Lung microvascular endothelial cell (primary cell): Measurements from ENCODE around the gene NSL1. TPM values are rescaled to one million over a fixed set of nuclear protein-coding genes. Genes with fewer than 3 reads are reported as not detected.
A peak's percentile ranks its signal among the peaks of the same experiment; 100 is the strongest.
"Not testable (repeated sequence)": the region's sequence is repeated elsewhere in the genome, so short reads cannot be mapped to it uniquely, and the experiment has no call there.

Experiments
- DNase-seq, 2 donors: peaks; one replicate each; pipeline versions ENCODE4 v3.0.0 to v3.0.0-alpha.2; 2010; ENCODE audit warnings: low read depth in 2 of 2
- total RNA-seq: library from RNA; depleted of rRNA; stranded (reverse); fragments of >200 nt; gene quantifications from 2 replicates; pipeline ENCODE4 v1.2.1, GENCODE V29; 2014

Gene NSL1
- total RNA-seq, 1 donor from 2014 or later, result 21.8 TPM

DNA sequence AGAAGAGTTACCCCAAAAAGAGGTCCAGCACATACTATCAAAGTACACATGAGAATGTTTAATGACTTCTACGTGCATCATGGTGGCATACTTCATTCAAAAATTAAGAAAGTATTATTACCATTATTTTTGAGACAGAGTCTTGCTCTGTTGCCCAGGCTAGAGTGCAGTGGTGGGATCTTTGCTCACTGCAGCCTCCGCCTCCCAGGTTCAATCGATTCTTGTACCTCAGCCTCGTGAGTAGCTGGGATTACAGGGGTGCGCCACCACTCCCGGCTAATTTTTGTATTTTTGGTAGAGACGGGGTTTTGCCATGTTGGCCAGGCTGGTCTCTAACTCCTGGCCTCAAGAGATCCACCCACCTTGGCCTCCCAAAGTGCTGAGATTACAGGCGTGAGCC lies 79.6 kb downstream of the NSL1 start:
- DNase-seq, result not testable (repeated sequence)

DNA sequence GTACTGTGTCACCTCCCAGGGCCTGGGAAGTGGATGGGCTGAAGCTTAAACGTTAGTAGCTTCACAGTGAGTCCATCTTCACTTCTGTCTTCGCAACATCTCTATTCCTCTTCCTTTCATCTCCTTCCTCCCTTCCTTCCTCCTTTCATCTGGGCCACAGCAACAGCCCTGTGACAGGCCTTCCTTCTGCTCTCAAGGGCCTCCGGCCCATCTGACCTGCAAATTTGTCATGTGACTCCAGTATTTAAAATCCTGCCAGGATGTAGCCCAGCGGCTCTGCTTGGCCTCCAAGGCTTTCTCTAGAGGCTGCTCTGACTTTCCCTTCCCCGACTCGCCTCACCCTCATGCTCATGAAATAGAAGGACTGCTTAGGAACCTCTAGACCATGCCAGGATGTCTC lies 81.0 kb downstream of the NSL1 start:
- no peak for DNase-seq

DNA sequence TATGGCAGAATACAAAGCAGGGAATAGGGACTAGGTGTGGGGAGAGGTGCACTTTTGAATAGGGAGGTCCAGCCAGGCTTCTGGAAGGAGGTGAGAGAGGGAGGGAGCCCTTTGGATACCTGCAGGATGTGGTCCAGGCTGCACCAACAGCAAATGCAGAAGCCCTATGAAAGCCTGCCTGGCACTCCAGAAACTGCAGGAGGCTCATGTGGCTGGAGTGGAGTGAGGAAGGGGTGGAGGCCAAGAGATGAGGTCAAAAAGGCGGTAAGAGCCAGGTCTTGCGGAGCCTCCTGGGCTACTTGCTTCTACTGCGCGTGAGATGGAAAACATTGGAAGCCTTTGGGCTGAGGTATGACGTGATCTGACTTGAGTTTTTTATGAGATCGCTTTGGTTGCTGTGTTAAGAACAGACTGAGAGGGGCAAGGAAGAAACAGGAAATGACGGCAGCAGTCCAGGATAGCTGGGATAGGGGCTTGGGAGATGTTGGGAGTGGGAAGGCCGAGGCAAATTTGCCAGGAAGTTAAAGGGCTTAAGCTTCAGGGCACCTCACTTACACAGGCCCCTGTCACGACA lies 87.5 kb downstream of the NSL1 start:
- DNase-seq, result no peak

DNA sequence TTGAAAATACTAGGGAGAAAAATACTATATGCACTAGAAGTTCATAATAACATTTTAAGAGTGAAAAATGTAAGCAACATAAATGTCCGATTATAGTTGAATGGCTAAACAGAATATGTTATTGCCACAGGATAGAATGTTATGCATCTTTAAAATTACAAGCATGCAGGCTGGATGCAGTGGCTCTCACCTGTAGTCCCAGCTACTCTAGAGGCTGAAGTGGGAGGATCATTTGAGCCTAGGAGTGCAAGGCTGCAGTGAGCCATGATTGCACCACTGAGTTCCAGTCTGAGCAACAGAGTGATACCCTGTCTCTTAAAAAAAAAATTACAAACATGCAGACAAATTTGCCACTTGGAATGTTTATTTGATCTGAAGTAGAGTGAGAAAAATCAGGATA lies 88.9 kb downstream of the NSL1 start:
- no peak for DNase-seq

DNA sequence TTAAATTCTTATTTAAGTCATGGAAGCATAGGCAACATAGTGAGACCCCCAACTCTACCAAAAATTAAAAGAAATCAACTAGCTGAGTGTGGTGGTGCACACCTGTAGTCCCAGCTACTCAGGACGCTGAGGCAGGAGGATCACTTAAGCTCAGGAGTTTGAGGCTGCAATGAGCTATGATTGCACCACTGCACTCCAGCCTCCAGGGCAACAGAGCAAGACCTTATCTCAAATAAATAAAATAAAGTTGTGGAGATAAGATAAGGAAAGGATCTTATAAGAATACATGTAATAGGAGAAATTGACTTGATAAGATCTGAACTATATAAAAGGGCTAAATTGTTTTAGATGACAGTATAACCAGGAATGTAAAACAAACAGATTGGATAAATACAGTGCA lies 89.7 kb downstream of the NSL1 start:
- DNase-seq, result no peak

DNA sequence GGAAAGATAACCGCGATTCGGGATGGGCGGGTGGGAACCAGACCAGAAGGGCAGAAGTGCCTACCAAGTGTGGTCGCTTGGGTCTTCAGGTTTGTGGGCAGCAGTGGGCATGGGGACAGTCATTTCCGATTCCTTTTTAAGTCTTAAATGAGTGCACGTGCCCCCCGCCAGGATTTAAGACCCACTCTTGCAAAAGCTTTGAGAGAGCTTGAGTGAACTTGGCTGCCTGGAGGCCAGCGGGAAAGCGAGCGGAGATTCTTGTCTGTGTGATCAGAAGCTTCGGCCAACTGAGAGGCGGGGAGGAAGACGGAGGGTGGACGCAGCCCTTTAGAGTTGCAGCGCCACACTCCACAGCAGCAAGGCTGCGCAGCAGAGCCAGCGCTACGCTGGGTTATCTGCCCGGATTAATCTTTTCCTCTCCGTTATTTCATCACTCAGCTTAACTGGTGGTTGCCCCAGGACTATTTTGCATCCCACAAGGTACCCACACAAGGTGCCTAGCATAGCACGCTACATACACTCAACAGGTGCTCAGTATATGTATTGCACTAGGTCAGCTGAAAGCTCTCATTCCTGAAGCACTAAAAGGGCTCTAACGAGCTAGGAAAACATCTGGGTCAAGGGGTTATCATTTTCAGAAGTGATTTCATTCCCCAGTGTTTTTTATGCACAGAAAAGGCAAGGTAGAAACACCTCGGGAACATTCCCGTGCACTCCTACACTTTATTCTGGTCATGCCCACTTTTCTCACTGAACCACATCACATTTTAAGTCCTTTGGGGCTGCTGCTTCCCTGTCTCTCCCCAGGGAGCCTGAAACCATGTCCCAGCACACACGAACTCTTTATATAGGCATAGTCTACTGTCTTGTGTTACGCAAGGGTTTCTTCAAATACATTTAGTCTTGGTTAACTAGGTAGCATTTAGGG lies 90.4 kb downstream of the NSL1 start:
- peak; percentile 33 to 69 for DNase-seq

DNA sequence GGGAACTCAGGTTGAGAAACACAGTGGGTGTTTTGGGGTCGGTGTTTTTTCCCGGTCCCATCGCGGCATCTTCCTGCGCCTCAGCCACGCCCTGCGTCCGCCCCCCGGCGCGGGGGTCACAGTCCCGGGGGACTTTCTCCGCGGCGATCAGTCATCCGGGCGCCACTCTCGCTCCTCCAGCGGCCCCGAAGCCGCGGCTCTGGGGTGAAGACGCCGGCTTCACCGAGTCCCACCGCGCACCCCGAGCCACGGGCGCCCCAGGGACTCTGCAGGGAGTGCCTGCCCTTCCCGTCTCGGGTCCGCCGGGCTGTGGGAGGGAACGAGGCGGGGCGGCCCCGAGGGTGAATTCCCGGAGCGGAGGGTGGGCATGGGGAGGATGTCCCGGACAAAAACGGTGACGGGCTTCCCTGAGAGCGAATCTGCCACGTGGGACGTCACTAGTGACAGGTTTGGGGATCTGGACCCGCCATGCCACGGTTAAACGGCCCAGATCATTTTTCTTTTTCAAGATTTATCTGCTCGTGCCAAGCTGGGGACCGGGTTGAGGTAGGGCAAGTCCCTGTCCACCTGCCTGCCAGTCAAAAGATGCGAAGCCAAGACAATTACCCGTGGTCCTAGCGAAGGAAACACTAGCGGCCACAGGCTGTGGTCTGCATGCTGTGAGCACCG lies 91.2 kb downstream of the NSL1 start:
- peak; percentile 22 to 59 for DNase-seq

DNA sequence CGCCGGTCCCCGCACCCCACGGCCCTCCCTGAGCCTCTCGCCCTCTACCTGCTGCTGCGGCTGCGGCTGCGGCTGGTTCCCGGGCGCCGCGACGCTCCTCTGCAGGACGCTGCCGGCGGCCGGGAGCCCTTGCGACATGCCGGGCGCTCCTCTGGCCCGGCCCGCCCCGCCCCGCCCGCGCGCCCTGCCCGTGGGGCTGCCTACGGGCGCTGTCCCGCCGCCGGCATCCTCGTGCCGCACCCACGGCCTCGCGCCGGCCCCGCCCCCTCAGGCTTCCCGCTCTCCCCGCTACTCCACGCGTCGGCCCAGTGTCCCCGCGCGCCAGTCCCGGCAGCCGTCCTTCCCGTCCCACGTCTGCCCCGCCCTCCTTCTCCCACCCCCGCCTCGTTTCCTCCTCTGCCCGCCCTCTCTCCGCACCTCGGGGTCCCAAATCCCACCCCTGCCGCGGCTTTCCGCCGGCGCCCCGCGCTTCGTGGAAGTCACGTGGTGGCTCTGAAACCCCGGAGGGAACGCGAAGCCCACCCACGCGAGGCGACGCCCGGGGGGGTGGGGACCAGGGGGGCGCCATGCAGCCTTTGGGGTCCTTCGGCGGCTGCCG lies 91.9 kb downstream of the NSL1 start, which contains the start of gene BATF3:
Gene BATF3 (minus strand): TSS at position 216 of the 598 bp plus-strand sequence. CDS start 78 bp downstream, at position 138.
- DNase-seq, result peak; percentile 12 to 23

DNA sequence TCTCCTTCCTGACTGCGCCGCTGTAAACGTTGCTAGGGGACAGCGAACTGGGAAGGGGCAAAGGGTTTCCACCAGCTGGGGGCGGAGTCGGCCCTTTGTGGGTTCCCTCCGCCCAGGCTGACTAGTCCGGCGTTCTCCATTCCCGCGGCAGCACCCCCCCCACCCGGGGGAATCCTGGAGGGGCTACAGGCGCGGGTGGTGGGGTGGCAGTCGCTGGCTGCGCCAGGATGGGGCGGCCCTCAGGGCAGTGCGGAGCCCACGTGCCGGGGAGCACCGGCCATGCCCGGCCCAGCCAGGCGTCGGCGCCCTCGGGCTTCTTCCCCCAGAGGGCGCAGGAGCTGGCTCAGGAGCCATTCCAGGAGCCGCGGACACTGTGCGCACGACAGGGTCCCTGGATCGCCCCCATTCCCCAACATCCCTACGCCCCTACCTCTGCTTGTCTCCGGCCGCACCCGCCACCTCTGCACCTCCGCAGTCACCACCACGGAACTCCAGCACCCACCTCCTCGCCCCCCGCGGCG lies 92.4 kb downstream of the NSL1 start:
- DNase-seq, result peak; percentile 41 to 49

DNA sequence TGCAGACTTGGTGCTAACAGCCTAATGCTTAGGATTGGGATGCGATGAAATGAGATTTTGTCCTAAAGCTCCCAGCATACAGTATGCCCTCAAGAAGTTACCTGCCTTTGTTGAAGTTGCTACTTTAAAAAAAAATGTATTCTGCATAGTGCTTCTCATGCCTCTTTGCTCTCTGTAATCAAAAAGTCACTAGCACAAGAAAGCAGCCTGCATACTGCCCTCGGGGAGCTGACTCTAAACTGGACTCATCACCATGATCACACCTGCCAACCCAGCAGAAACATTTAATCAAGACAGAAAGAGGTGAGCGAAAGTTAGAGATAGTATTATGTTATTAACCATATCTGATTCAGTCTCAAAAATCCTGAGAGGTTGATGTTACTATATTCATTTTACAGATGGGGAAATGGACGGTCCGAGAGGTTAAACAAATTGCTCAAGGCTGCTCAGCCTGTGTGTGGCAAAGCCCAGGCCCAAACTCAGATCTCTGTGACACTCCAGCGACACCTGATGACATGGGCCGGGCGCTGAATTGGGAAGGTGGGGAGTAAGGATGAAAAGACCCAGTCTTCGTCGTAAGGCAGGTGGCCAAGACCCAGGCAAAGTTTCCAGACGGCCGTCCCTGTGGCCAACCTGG lies 93.0 kb downstream of the NSL1 start:
- no peak for DNase-seq

DNA sequence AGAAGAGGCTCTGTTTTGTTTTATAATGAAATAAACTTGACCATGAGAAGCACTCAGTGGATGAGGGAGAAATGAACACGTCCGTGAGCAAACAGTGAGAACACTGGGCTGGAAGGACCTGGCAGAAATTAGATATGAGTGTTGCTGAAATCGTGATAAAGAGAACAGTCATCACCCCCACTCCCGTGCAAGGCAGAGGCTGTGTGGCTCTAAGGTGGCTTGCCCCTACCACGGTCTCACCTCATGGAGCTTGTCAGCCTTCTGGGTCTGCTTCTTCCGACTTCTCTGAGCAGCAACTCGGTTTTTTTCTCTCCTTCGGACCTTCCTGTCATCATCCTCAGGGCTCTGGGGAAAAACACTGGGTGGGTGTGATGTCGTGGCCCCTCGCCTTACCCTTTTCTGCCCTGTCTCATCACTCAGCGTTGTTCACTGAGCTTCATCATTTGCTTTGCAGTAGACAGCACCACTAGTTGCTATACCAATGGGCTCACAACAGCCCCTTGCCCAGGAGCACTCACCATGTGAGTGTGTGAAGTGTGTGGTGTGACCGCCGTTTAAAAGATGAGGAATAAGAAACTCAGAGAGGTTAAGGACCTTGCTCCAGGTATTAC lies 94.8 kb downstream of the NSL1 start:
- no peak for DNase-seq

DNA sequence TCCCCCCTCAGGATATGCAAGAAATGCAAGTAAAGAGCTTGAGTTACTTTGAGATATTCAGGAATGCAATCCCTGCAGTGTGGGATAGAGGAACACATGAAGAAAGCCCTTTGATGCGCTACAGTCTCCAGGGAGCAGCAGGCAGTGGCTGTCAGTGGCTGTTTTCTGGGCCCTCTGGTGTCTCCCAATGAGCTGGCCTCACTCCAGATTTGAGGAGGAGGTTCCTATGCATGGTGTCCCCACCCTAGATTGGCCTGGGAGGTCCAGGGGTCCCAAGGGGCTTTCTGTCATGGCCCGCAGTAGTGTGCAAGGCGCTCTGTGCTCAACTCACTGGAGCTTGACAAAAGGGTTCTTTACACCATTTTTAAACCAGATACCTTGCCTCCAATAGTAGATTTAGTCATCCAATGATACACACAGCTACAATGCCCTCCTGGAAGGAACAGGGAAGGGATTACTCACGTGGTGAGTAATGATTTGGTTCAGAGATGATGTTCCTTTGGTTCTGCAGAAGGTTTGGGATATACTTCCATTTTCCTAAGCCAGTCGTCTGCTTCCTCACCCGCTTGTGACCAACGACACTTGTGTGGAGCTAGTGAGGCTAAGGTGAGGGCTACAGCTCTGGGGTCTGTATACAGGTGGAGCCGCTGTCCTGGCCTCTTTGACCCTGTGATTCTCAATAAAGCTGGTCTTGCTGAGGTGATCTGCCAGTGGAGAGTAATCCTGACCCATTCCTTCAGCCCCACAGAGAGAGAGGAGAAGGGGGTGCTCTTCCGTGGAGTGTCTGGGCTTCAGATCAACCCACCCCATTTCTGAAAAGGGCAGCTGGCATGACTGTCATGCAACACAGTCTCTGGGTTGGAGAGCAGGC lies 98.6 kb downstream of the NSL1 start:
- no peak for DNase-seq

DNA sequence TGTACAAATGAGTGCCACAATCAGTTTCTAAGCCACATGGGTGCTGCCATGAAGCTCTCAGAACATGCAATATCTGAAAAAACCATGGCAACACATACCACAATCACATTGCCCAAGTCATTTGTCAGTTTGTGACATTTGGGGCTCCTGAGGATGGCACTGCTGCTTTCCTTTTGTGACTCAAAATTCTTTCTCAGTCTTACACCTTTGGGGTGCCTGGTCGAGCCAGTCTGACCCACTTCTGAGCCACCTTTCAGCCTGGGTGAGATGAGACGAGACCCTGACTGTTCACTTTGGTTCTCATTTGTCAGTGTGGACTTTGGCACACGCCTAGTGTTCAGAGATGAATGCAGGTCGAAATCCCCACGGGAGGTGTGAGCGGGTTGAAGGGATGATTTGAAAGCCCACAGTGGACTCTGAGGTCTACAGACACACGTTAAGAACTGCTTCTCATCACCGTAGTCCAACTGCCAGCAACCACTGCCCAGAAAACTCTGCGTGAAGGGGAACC lies 100.0 kb downstream of the NSL1 start:
- DNase-seq, result no peak

DNA sequence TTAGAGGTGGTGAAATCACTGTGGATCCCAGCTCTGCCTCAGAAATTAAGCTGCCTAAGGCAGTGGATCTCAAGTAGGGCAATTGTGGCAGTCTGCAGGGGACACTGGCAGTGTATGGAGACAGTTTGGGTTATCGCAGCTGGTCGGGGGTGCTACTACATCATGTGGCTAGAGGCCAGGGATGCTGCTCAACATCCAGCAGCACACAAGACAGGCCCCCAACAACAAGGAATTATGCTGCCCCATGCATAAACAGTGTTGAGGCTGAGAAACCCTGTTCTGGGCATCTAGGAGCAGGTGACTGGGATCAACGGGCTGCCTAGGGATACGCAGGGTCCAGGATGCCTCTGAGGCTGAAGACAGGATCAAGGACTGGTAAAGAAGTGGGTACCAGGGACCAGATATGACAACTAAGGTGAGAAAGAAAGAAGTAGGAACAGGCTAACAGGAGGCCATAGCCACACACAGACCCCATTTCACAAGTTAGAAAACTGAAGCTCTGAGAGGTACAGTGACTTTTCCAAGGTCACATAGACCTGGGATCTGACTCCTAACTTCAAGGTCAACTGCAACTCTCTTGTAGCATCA lies 100.7 kb downstream of the NSL1 start:
- DNase-seq, result no peak

DNA sequence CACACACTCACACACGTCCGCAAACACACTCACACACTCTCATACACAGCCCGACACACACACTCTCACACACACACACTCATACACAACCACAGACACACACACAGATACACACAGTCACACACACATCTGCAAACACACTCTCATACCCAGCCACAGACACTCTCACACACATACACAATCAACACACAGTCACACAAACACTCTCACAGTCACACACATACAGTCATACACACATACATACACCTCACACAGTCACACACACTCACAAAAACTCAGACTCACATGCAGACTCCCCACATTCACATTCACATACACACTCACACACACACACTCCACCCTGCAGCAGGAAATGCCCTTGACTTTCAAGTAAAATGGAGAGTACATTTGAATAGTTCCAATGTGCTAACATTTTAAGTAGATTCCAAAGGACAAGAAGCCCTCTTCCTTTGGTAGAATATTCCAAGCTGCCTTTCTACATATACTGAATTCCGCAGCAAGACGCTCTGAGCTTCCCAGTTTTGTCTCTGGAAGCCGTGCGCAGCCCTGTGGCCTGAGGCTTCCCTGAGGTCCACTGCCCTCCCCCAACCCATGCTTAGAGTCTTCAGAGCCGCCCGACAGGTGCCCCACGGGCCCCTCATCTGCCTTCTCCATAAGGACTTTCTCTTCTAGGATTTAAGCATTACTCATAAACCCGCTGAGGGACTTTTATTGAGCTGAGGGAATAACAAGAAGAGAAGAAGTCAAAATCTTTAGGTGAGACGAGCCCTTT lies 101.6 kb downstream of the NSL1 start:
- no peak for DNase-seq

DNA sequence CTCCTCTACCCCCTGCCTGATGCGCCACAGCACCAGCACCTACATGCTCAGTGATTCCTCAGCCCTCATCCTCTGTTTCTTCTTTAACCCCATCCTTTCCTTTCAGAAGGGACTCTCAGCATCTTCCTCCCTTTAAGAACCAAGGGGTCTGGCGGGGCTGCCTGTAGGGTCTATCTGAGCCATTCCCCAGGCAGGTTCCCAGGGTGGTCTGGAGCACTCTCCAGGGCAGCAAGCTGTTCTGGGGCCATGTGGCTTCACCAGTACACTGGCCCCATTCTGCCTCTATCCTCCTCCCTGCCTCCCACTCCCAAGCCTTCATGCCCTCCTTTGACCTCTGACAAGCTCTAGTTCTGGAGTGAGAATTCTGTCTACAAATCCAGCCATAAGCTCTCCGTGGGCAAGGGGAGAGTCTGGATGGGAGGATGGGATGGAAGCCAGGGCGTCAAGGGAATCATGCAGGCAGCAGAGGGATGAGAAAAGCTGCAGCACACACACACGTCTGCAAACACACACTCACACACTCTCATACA lies 102.3 kb downstream of the NSL1 start:
- no peak for DNase-seq

DNA sequence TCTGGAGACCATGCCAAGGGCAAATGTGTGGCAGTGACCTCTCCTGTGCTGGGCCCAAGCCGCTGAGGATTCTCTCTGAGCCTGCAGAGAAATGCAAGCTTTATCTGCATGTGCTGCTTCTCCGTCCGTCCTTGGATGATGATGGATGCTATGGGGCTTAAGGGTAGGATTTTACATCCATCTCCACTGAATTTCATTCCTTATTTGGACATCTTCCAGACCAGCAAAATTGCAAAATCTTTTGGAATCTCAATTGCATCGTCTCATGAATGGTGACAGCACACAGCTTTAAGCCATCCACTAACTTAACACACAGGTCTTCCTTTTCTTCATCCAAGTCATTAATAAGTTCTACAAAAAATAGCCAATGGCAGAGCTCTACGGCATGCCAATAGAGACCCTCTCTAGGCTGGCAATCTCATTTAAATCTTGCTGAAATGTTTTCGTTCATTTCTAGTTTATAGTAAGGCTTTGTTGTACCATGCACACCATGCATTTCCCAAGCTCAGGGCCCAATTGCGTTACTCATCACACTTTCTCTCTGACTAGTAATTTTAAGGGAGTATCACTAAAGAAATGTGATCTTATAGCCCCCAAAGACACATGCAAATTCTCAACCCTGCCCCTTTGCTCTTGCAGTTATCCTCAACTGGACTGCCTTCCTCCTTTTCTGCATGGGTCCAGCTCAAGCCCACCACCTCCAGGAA lies 103.1 kb downstream of the NSL1 start:
- no peak for DNase-seq

DNA sequence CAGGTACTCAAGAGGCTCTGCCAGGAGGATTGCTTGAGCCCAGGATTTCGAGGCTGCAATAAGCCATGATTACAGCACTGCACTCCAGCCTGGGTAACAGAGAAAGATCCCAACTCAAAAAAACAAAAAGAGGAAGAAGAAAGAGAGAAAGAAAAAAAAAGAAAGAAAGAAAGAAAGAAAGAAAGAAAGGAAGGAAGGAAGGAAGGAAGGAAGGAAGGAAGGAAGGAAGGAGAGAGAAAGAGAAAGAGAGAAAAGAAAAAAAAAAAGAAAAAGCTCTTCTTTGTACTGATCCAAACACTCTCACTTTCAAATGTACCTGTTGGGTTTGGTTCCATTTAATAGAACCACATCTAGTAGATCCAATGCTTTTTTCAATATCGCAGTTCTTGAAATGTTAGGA lies 103.8 kb downstream of the NSL1 start:
- no peak for DNase-seq
